GM12878 (cell line): ENCODE measurements around the gene CHST2. TPM values are rescaled to one million over a fixed set of nuclear protein-coding genes. Genes with fewer than 3 reads are reported as not detected.

Source experiments
- ATAC-seq: fragments of 200-7000 bp; cut with Tn5 transposase; 3 replicates; pipeline ENCODE4 v1.9.1; 2020; ENCODE audit warnings: mild to moderate bottlenecking, moderate library complexity
- BruUV-seq: library from RNA; stranded (reverse); fragments of 400-500 nt; replicated peaks from 2 replicates; lab custom pipeline; 2021; lab: Mats Ljungman, UMichigan
- CTCF ChIA-PET: fragments of 300-600 bp; sonication (Branson Sonifier 250); formaldehyde crosslinking; extraction: SDS; loops from one replicate; lab custom pipeline; 2021; ENCODE audit warnings: inconsistent platforms; lab: Yijun Ruan, JAX
- POLR2A ChIA-PET: fragments of 350-600 bp; formaldehyde crosslinking; extraction: SDS; loops from one replicate; lab custom pipeline; 2021; ENCODE audit warnings: inconsistent platforms; lab: Charles Lee
- RAD21 ChIA-PET: fragments of 300-600 bp; sonication (Branson Sonifier 250); formaldehyde crosslinking; loops from one replicate; lab custom pipeline; 2023; ENCODE audit warnings: antibody characterized with exemption; ENCODE audit not compliant: unreplicated experiment; lab: Charles Lee
- SMC1A ChIA-PET: fragments of 300-600 bp; sonication (Branson Sonifier 250); formaldehyde crosslinking; loops from one replicate; lab custom pipeline; 2023; ENCODE audit not compliant: unreplicated experiment, uncharacterized antibody; lab: Charles Lee
- DNase-seq: peaks from one replicate; pipeline ENCODE4 v3.0.0-alpha.2; 2011; ENCODE audit warnings: low read depth, low spot score
- FAIRE-seq: peaks from 3 replicates; lab custom pipeline; 2011; peaks lifted over from hg19 to GRCh38; lab: Jason Lieb, UNC
- H2AFZ ChIP-seq: 2 replicates; pipeline ENCODE4 v1.6.0; 2011; ENCODE audit warnings: low read depth, low read length, control low read depth; ENCODE audit not compliant: control insufficient read depth
- H3K27ac ChIP-seq: 2 replicates; pipeline ENCODE4 v1.5.1; 2011; ENCODE audit warnings: control low read depth; ENCODE audit not compliant: control insufficient read depth, insufficient read depth
- H3K27me3 ChIP-seq, 2 experiments: replicated peaks in 1 of 2; 2 replicates each; pipeline versions ENCODE4 v1.6.0 to v1.6.1; 2011; ENCODE audit warnings: low read length in 1 of 2; ENCODE audit not compliant: control insufficient read depth in 2 of 2, insufficient read depth in 2 of 2
- H3K36me3 ChIP-seq, 2 experiments: 2 replicates each; pipeline ENCODE4 v1.5.1; 2011; ENCODE audit warnings: low read length in 1 of 2; ENCODE audit not compliant: control insufficient read depth in 2 of 2, insufficient read depth in 2 of 2
- H3K4me1 ChIP-seq: 2 replicates; pipeline ENCODE4 v1.6.1; 2011; ENCODE audit warnings: mild to moderate bottlenecking, low read length, moderate library complexity, mixed read lengths; ENCODE audit not compliant: control insufficient read depth, insufficient read depth
- H3K4me2 ChIP-seq: 2 replicates; pipeline ENCODE4 v1.6.0; 2011; ENCODE audit warnings: control low read depth; ENCODE audit not compliant: control insufficient read depth, insufficient read depth
- H3K4me3 ChIP-seq: fragments of 200-600 bp; sonication (generic); 2 replicates; pipeline ENCODE4 v1.5.1; 2016
- H3K79me2 ChIP-seq: 2 replicates; pipeline ENCODE4 v1.6.0; 2011; ENCODE audit warnings: low read length; ENCODE audit not compliant: control insufficient read depth, insufficient read depth
- H3K9ac ChIP-seq: 2 replicates; pipeline ENCODE4 v1.8.0; 2011; ENCODE audit warnings: low read length, control low read depth, mixed read lengths; ENCODE audit not compliant: control insufficient read depth, insufficient read depth
- H3K9me3 ChIP-seq: replicated peaks from 3 replicates; pipeline ENCODE4 v1.5.1; 2011; ENCODE audit warnings: mild to moderate bottlenecking, low read length; ENCODE audit not compliant: control insufficient read depth, insufficient read depth
- H4K20me1 ChIP-seq: 2 replicates; pipeline ENCODE4 v1.6.0; 2011; ENCODE audit not compliant: control insufficient read depth, insufficient read depth
- NFIC ChIP-seq: IDR thresholded peaks from 2 replicates; pipeline ENCODE4 v1.6.1; 2012; ENCODE audit warnings: low read depth, mild to moderate bottlenecking, inconsistent platforms, low read length, moderate library complexity
- NR2F1 ChIP-seq: fragments of 450-650 bp; conservative IDR thresholded peaks from 2 replicates; pipeline ENCODE4 v1.6.1; 2017; ENCODE audit warnings: mild to moderate bottlenecking
- PML ChIP-seq: IDR thresholded peaks from 2 replicates; pipeline ENCODE4 v1.6.1; 2012; ENCODE audit warnings: low read length, inconsistent platforms
- SPI1 ChIP-seq: IDR thresholded peaks from 2 replicates; pipeline ENCODE4 v1.6.1; 2011; ENCODE audit warnings: low read depth, mild to moderate bottlenecking, low read length, moderate library complexity, borderline replicate concordance; ENCODE audit not compliant: insufficient read depth
- WGBS: methylation state at CpG from one replicate; pipeline ENCODE4 v1.1.6; 2016; ENCODE audit warnings: low lambda C conversion rate; ENCODE audit not compliant: insufficient replicate concordance, insufficient coverage; ENCODE audit errors: missing lambda C conversion rate; 5-methylcytosine and 5-hydroxymethylcytosine counted together
- in situ Hi-C: fragments of 300-500 bp; cut with MboI; formaldehyde crosslinking; loops from 9 replicates; pipeline ENCODE4 v1.14.3; 2018; ENCODE audit warnings: mixed read lengths
- intact Hi-C: fragments of 100-400 bp; cut with micrococcal nuclease; formaldehyde crosslinking; loops from one replicate; pipeline ENCODE4 v1.14.2; 2022; ENCODE audit not compliant: unreplicated experiment
- polyA plus RNA-seq, 11 experiments: library from polyadenylated mRNA; depleted of rRNA in 4 of 11; unstranded in 6 of 11; stranded (reverse) in 5 of 11; fragments of >200 nt; fragmentation: Nextera tagmentation in 4 of 11; fragmentation: Illumina TruSeq in 1 of 11; extraction: Ambion mirVana in 4 of 11; extraction: Trizol in 1 of 11; gene quantifications; 1 replicate in 1 of 11; 2 replicates in 10 of 11; pipeline versions ENCODE4 v1.2.1 to v1.2.3, GENCODE V29; 2011 to 2016; ENCODE audit warnings: inconsistent platforms in 2 of 11, missing spikeins in 2 of 11, low read depth in 1 of 11
- total RNA-seq, 4 experiments: library from RNA; depleted of rRNA in 3 of 4; stranded (reverse); fragments of >200 nt in 3 of 4; fragmentation: Illumina TruSeq in 1 of 4; extraction: Trizol in 1 of 4; gene quantifications; 2 replicates each; pipeline versions ENCODE4 v1.2.1 to v1.2.3, GENCODE V29; 2013 to 2021
- TF ChIP-seq, protein P1 (sequence below): fragments of 450-650 bp; IDR thresholded peaks from 2 replicates; pipeline ENCODE4 v1.6.1; 2017; ENCODE audit warnings: mild to moderate bottlenecking, moderate library complexity

The CHST2 gene
- total and polyA plus RNA-seq, 10 of the 15 experiments (the other 5 are each of a cell fraction or from before 2014, with no cell fraction given): 1.6 to 37.2 (median 8.8) TPM

- Histone ChIP-seq H3K4me2 (no peak overlapping the region), H3K27ac (0 out of 2 replicates have a peak overlapping the region, but pooled peaks have one; percentile 88), H3K79me2 (no peaks in the 10 kb centered on the region), H3K9ac (no peak overlapping the region), H3K27me3 (no peaks in the 10 kb centered on the region), H4K20me1 (no peaks in the 10 kb centered on the region), H3K9me3 (no peaks in the 10 kb centered on the region), H3K36me3 (no peaks in the 10 kb centered on the region), H3K4me1 (peaks cover 38% of the 10 kb centered on the region), H3K4me3 (no peak overlapping the region), H2AFZ (no peak overlapping the region; the same call in 1 of the 2 replicates)
- ChIA-PET RAD21 (interaction anchor here (0.9 to 3.3 kb wide), 6 partner anchors 14 to 53 kb away, joined by 3 to 19 read pairs (median 4); no protein-coding TSS in a partner anchor), CTCF (interaction anchor here (1.6 kb wide), 1 partner anchor 29 kb away, joined by 3 read pairs; no protein-coding TSS in a partner anchor), POLR2A (interaction anchor here (1.1 kb wide), 1 partner anchor 130 kb away, joined by 3 read pairs; no protein-coding TSS in a partner anchor), SMC1A (interaction anchor here (0.7 to 5.9 kb wide), 7 partner anchors 10 to 109 kb away, joined by 3 to 41 read pairs (median 3); no protein-coding TSS in a partner anchor)
- WGBS: 53% methylated on average over 3 of the region's 3 CpGs
- ATAC-seq: no peak
- DNase-seq: no peak
- 0 out of 2 replicates have a peak, but pooled peaks have one; percentile 29 for TF ChIP-seq SPI1
- TF ChIP-seq NR2F1: no peak
- intact Hi-C loops (loop anchor here (2.0 kb wide), 1 partner anchor 43 kb away; no protein-coding TSS in a partner anchor), in situ Hi-C loops (no loop called here)
- FAIRE-seq: no peak
- no TSS peak for BruUV-seq
Measured at GRCh38 chr3:143163562-143164100, 44.1 kb downstream of the CHST2 start.

DNA sequence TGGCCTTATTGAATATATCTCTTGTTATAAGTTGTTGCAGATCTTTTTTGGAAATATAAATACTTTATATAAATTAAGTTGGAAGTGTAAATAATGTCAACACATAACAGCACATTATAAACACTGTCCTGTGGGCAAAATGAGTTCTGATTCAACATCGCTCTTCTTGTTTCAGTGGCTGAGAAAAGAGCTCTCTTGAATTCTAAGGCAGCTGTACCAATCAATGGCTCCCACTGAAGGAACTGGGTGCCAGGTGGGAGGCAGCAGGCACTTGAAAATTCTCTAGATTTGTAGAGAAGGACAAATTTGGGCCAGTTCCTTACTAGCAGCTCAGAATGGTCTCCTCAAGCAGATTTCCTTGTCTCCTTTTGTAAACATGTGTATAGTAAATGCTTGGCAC, 45.6 kb downstream of the CHST2 start:
- DNase-seq (no peak), FAIRE-seq (no peak), ATAC-seq (peak; percentile 48)
- H3K36me3 ChIP-seq: no peaks in the 10 kb centered on the region
- H2AFZ ChIP-seq: no peak overlapping the region
- intact Hi-C loops: loop anchor here (2.0 kb wide), 1 partner anchor 42 kb away; no protein-coding TSS in a partner anchor
- H3K4me3 ChIP-seq: peak overlapping the region; percentile 17; the same call in 1 of the 2 replicates
- in situ Hi-C loops: no loop called here
- H3K27ac ChIP-seq: peak overlapping the region; percentile 88
- H3K27me3 ChIP-seq: no peaks in the 10 kb centered on the region
- WGBS: 0% methylated on average over 1 of the region's 1 CpG
- H3K4me1 ChIP-seq: peaks cover 35% of the 10 kb centered on the region
- peak overlapping the region; percentile 64 for H3K4me2 ChIP-seq
- no peaks in the 10 kb centered on the region for H4K20me1 ChIP-seq
- H3K9me3 ChIP-seq: no peaks in the 10 kb centered on the region
- ChIA-PET RAD21 (interaction anchor here (0.6 to 3.3 kb wide), 8 partner anchors 10 to 80 kb away, joined by 3 to 19 read pairs (median 4); no protein-coding TSS in a partner anchor), CTCF (interaction anchor here (0.6 to 1.5 kb wide), 5 partner anchors 15 to 173 kb away, joined by 3 to 6 read pairs (median 3); no protein-coding TSS in a partner anchor), POLR2A (interaction anchor here (0.6 to 1.0 kb wide), 7 partner anchors 15 to 165 kb away, joined by 3 read pairs; no protein-coding TSS in a partner anchor), SMC1A (interaction anchor here (0.6 to 5.9 kb wide), 14 partner anchors 11 to 440 kb away, joined by 3 to 41 read pairs (median 4); no protein-coding TSS in a partner anchor)
- BruUV-seq: no TSS peak
- H3K79me2 ChIP-seq: no peaks in the 10 kb centered on the region
- peak overlapping the region; percentile 39 for H3K9ac ChIP-seq
- TF ChIP-seq, protein P1, sequence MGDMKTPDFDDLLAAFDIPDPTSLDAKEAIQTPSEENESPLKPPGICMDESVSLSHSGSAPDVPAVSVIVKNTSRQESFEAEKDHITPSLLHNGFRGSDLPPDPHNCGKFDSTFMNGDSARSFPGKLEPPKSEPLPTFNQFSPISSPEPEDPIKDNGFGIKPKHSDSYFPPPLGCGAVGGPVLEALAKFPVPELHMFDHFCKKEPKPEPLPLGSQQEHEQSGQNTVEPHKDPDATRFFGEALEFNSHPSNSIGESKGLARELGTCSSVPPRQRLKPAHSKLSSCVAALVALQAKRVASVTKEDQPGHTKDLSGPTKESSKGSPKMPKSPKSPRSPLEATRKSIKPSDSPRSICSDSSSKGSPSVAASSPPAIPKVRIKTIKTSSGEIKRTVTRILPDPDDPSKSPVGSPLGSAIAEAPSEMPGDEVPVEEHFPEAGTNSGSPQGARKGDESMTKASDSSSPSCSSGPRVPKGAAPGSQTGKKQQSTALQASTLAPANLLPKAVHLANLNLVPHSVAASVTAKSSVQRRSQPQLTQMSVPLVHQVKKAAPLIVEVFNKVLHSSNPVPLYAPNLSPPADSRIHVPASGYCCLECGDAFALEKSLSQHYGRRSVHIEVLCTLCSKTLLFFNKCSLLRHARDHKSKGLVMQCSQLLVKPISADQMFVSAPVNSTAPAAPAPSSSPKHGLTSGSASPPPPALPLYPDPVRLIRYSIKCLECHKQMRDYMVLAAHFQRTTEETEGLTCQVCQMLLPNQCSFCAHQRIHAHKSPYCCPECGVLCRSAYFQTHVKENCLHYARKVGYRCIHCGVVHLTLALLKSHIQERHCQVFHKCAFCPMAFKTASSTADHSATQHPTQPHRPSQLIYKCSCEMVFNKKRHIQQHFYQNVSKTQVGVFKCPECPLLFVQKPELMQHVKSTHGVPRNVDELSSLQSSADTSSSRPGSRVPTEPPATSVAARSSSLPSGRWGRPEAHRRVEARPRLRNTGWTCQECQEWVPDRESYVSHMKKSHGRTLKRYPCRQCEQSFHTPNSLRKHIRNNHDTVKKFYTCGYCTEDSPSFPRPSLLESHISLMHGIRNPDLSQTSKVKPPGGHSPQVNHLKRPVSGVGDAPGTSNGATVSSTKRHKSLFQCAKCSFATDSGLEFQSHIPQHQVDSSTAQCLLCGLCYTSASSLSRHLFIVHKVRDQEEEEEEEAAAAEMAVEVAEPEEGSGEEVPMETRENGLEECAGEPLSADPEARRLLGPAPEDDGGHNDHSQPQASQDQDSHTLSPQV: no peak
- peak; percentile 26 for TF ChIP-seq NFIC
- TF ChIP-seq PML: 0 out of 2 replicates have a peak, but pooled peaks have one; percentile 17
